HEK293 (cell line): ENCODE measurements around the gene PALD1.

Experiments
- CTCF ChIA-PET: fragments of 350-600 bp; formaldehyde crosslinking; extraction: SDS; loops from one replicate; lab custom pipeline; 2021; ENCODE audit warnings: antibody characterized with exemption; lab: Yijun Ruan, JAX
- POLR2A ChIA-PET: fragments of 300-600 bp; formaldehyde crosslinking; extraction: SDS; loops from one replicate; lab custom pipeline; 2020; ENCODE audit warnings: antibody characterized with exemption, inconsistent platforms; lab: Yijun Ruan, JAX
- H3K27ac ChIP-seq: fragments of 200-500 bp; sonication (Bioruptor generic); 2 replicates; pipeline ENCODE4 v1.5.1; 2014; ENCODE audit warnings: low read depth, low read length, control low read depth, inconsistent platforms; ENCODE audit errors: extremely low read depth
- H3K36me3 ChIP-seq, 2 experiments: fragments of 200-500 bp in 1 of 2; sonication (Bioruptor generic) in 1 of 2; 1 replicate in 1 of 2; 2 replicates in 1 of 2; pipeline ENCODE4 v1.5.1; 2014 to 2017; ENCODE audit warnings: inconsistent platforms in 2 of 2, low read length in 2 of 2; ENCODE audit not compliant: control insufficient read depth in 2 of 2, insufficient read depth in 1 of 2
- H3K4me1 ChIP-seq: fragments of 200-500 bp; sonication (Bioruptor generic); 2 replicates; pipeline ENCODE4 v1.5.1; 2014; ENCODE audit warnings: mild to moderate bottlenecking, low read length, inconsistent platforms; ENCODE audit not compliant: control insufficient read depth, insufficient read depth
- H3K4me3 ChIP-seq: 2 replicates; pipeline ENCODE4 v1.5.1; 2011; ENCODE audit warnings: low read depth, mild to moderate bottlenecking, control low read depth, low read length, moderate library complexity
- H3K9me3 ChIP-seq: fragments of 200-500 bp; sonication (Bioruptor generic); 2 replicates; pipeline ENCODE4 v1.5.1; 2014; ENCODE audit warnings: low read depth, low read length, inconsistent platforms; ENCODE audit not compliant: control insufficient read depth, insufficient read depth
- BCL6B ChIP-seq: fragments of 450-650 bp; formaldehyde crosslinking; IDR thresholded peaks from 2 replicates; pipeline ENCODE4 v1.5.1; 2017; ENCODE audit warnings: missing biosample characterization, missing genetic modification characterization
- GLI4 ChIP-seq: fragments of 450-650 bp; formaldehyde crosslinking; IDR thresholded peaks from 2 replicates; pipeline ENCODE4 v1.5.1; 2016; ENCODE audit warnings: missing biosample characterization, missing genetic modification characterization
- HOXD13 ChIP-seq: sonication (generic); formaldehyde crosslinking; IDR thresholded peaks from 2 replicates; pipeline ENCODE4 v1.8.0; 2022; ENCODE audit warnings: missing genetic modification reagents, borderline replicate concordance
- KLF17 ChIP-seq: fragments of 450-650 bp; formaldehyde crosslinking; IDR thresholded peaks from 2 replicates; pipeline ENCODE4 v1.5.1; 2016; ENCODE audit warnings: missing biosample characterization, missing genetic modification characterization
- OVOL3 ChIP-seq: fragments of 450-650 bp; formaldehyde crosslinking; IDR thresholded peaks from 2 replicates; pipeline ENCODE4 v1.5.1; 2016; ENCODE audit warnings: missing biosample characterization, missing genetic modification characterization
- PRDM6 ChIP-seq: fragments of 450-650 bp; formaldehyde crosslinking; IDR thresholded peaks from 2 replicates; pipeline ENCODE4 v1.5.1; 2017; ENCODE audit warnings: missing biosample characterization, missing genetic modification characterization
- REPIN1 ChIP-seq: fragments of 450-650 bp; formaldehyde crosslinking; IDR thresholded peaks from 2 replicates; pipeline ENCODE4 v1.5.1; 2017; ENCODE audit warnings: missing biosample characterization, missing genetic modification characterization, low read depth
- SP7 ChIP-seq: fragments of 450-650 bp; formaldehyde crosslinking; IDR thresholded peaks from 2 replicates; pipeline ENCODE4 v1.5.1; 2016; ENCODE audit warnings: missing biosample characterization, missing genetic modification characterization
- TRIM28 ChIP-seq: IDR thresholded peaks from 2 replicates; pipeline ENCODE4 v1.6.1; 2011; ENCODE audit warnings: low read length, control low read depth, borderline replicate concordance
- ZBTB20 ChIP-seq: fragments of 450-650 bp; formaldehyde crosslinking; IDR thresholded peaks from 2 replicates; pipeline ENCODE4 v1.5.1; 2016; ENCODE audit warnings: missing biosample characterization, missing genetic modification characterization
- ZEB2 ChIP-seq: fragments of 450-650 bp; formaldehyde crosslinking; IDR thresholded peaks from 2 replicates; pipeline ENCODE4 v1.5.1; 2016; ENCODE audit warnings: missing biosample characterization, missing genetic modification characterization
- ZFHX2 ChIP-seq: fragments of 450-650 bp; formaldehyde crosslinking; conservative IDR thresholded peaks from 2 replicates; pipeline ENCODE4 v1.5.1; 2016; ENCODE audit warnings: missing biosample characterization, missing genetic modification characterization
- ZNF10 ChIP-seq: fragments of 450-650 bp; formaldehyde crosslinking; IDR thresholded peaks from 2 replicates; pipeline ENCODE4 v1.5.1; 2017; ENCODE audit warnings: missing biosample characterization, missing genetic modification characterization
- ZNF184 ChIP-seq: fragments of 450-650 bp; IDR thresholded peaks from 2 replicates; pipeline ENCODE4 v1.5.1; 2018; ENCODE audit warnings: missing biosample characterization, mild to moderate bottlenecking, missing genetic modification characterization
- ZNF223 ChIP-seq: fragments of 450-650 bp; formaldehyde crosslinking; IDR thresholded peaks from 2 replicates; pipeline ENCODE4 v1.5.1; 2016; ENCODE audit warnings: missing biosample characterization, missing genetic modification characterization
- ZNF302 ChIP-seq: fragments of 450-650 bp; formaldehyde crosslinking; IDR thresholded peaks from 2 replicates; pipeline ENCODE4 v1.5.1; 2016; ENCODE audit warnings: missing biosample characterization, missing genetic modification characterization, low read depth
- ZNF416 ChIP-seq: fragments of 450-650 bp; formaldehyde crosslinking; IDR thresholded peaks from 2 replicates; pipeline ENCODE4 v1.5.1; 2016; ENCODE audit warnings: missing biosample characterization, missing genetic modification characterization
- ZNF530 ChIP-seq: fragments of 450-650 bp; formaldehyde crosslinking; IDR thresholded peaks from 2 replicates; pipeline ENCODE4 v1.5.1; 2016; ENCODE audit warnings: low read depth, missing biosample characterization, missing genetic modification characterization
- ZNF670 ChIP-seq: fragments of 450-650 bp; formaldehyde crosslinking; IDR thresholded peaks from 2 replicates; pipeline ENCODE4 v1.5.1; 2016; ENCODE audit warnings: missing biosample characterization, missing genetic modification characterization, low read depth
- ZNF768 ChIP-seq: fragments of 450-650 bp; formaldehyde crosslinking; IDR thresholded peaks from 2 replicates; pipeline ENCODE4 v1.5.1; 2018; ENCODE audit warnings: missing biosample characterization, mild to moderate bottlenecking, missing genetic modification characterization
- ZSCAN30 ChIP-seq: fragments of 450-650 bp; IDR thresholded peaks from 2 replicates; pipeline ENCODE4 v1.5.1; 2018; ENCODE audit warnings: missing biosample characterization, mild to moderate bottlenecking, missing genetic modification characterization, moderate library complexity

The PALD1 gene

GRCh38 chr10:70552586-70552985 lies 74.0 kb downstream of the PALD1 start (continued):
- TF ChIP-seq ZFHX2 (tag by site-specific recombination): no peak
- TF ChIP-seq ZNF184 (tag by site-specific recombination): no peak
- TF ChIP-seq TRIM28: no peak
- TF ChIP-seq, all 188 proteins: peak for 0

GRCh38 chr10:70555371-70555770 lies 76.8 kb downstream of the PALD1 start:
- no peak for TF ChIP-seq KLF17 (tag by site-specific recombination)
- H3K4me1 ChIP-seq: no peaks in the 10 kb centered on the region; the same call in 1 of the 2 replicates
- POLR2A ChIA-PET: no interaction called here
- no peak overlapping the region for H3K27ac ChIP-seq
- no peak overlapping the region for H3K4me3 ChIP-seq
- H3K9me3 ChIP-seq: no peaks in the 10 kb centered on the region
- CTCF ChIA-PET: no interaction called here
- peaks cover 0 to 30% of the 10 kb centered on the region in 2 experiments; a peak in 1 of 3 replicates for H3K36me3 ChIP-seq

- ChIA-PET POLR2A (no interaction called here), CTCF (interaction anchor here (0.6 to 2.7 kb wide), 3 partner anchors 24 to 201 kb away, joined by 3 to 17 read pairs (median 4); no protein-coding TSS in a partner anchor)
- Histone ChIP-seq H3K4me1 (no peaks in the 10 kb centered on the region; the same call in 1 of the 2 replicates), H3K9me3 (no peaks in the 10 kb centered on the region), H3K4me3 (no peak overlapping the region), H3K36me3 (peaks cover 0 to 12% of the 10 kb centered on the region in 2 experiments; a peak in 1 of 3 replicates), H3K27ac (no peak overlapping the region)
- TF ChIP-seq ZNF768 (tag by site-specific recombination) (no peak), ZNF223 (no peak), ZNF670 (tag by site-specific recombination) (no peak), GLI4 (tag by site-specific recombination) (no peak), ZNF184 (tag by site-specific recombination) (no peak), PRDM6 (tag by site-specific recombination) (no peak), ZEB2 (no peak), ZNF530 (no peak), ZNF416 (tag by site-specific recombination) (no peak), SP7 (tag by site-specific recombination) (no peak), ZSCAN30 (tag by site-specific recombination) (no peak), ZNF10 (tag by site-specific recombination) (no peak), HOXD13 (no peak), OVOL3 (no peak), ZNF302 (tag by site-specific recombination) (no peak), ZBTB20 (tag by site-specific recombination) (no peak), REPIN1 (tag by site-specific recombination) (no peak), BCL6B (no peak)
These were observed 78.7 kb downstream of the PALD1 start for GRCh38 chr10:70557086-70557845.
